ENCODE measurements around the gene SPART.

GRCh38 chr13:36358175-36358718, 12.1 kb upstream of the SPART start:
- TF ChIP-seq TARDBP (IDR thresholded peaks at IDR 0.05) (no peak), BHLHE40 (IDR thresholded peaks at IDR 0.05; ENCODE audit: borderline replicate concordance) (no peak), SUZ12 (IDR thresholded peaks at IDR 0.05) (no peak), ELF4 (IDR thresholded peaks at IDR 0.05) (no peak), FOXM1 (IDR thresholded peaks at IDR 0.05; ENCODE audit: borderline replicate concordance) (no peak), SP1 (IDR thresholded peaks at IDR 0.05) (no peak), FOXA1 (IDR thresholded peaks at IDR 0.05) (no peak), FOXK2 (IDR thresholded peaks at IDR 0.05) (no peak)
